ENCODE results near the gene PDCD1.

GRCh38 chr2:241884951-241885290 lies 26.2 kb upstream of the PDCD1 start:
- no peak for TF ChIP-seq CTCF (IDR thresholded peaks at IDR 0.05)
- TF ChIP-seq EZH2 (IDR thresholded peaks at IDR 0.05; ENCODE audit: borderline replicate concordance, insufficient read depth, low read depth, low read length, poor library complexity, severe bottlenecking): no peak
